HCT116 (cell line): ENCODE data around the gene ENOSF1. TPM values are rescaled to one million over a fixed set of nuclear protein-coding genes. Genes with fewer than 3 reads are reported as not detected.

Experiments
- ATAC-seq: fragments of 200-7000 bp; cut with Tn5 transposase; 2 replicates; pipeline ENCODE4 v1.9.1; 2020; ENCODE audit warnings: mild to moderate bottlenecking, moderate library complexity
- BruUV-seq: library from RNA; stranded (reverse); fragments of 400-500 nt; replicated peaks from 2 replicates; lab custom pipeline; 2021; lab: Mats Ljungman, UMichigan
- CTCF ChIA-PET: fragments of 300-600 bp; sonication (Branson Sonifier 250); formaldehyde crosslinking; loops from one replicate; lab custom pipeline; 2021; ENCODE audit warnings: antibody characterized with exemption; lab: Charles Lee
- POLR2A ChIA-PET: fragments of 300-600, 350-600 bp; sonication (Branson Sonifier 250); formaldehyde crosslinking; loops from one replicate; lab custom pipeline; 2021; ENCODE audit warnings: antibody characterized with exemption; lab: Charles Lee
- RAD21 ChIA-PET, 2 experiments: fragments of 300-600 bp; sonication (Branson Sonifier 250); formaldehyde crosslinking; loops; one replicate each; lab custom pipeline; 2023; ENCODE audit warnings: low total read pairs in 2 of 2; ENCODE audit not compliant: uncharacterized antibody in 2 of 2, unreplicated experiment in 2 of 2, low non-redundant PET in 1 of 2; lab: Charles Lee
- DNase-seq: peaks from one replicate; pipeline ENCODE4 v3.0.0-alpha.2; 2010; ENCODE audit warnings: low read depth, low spot score
- H2AFZ ChIP-seq: fragments of 200-600 bp; shearing (Covaris generic), sonication (generic); 2 replicates; pipeline ENCODE4 v1.6.1; 2017; ENCODE audit warnings: low read depth, mixed run types, mixed read lengths, antibody characterized with exemption, low read length; ENCODE audit not compliant: poor library complexity, severe bottlenecking
- H3K27ac ChIP-seq: 2 replicates; pipeline ENCODE4 v1.5.1; 2012; ENCODE audit warnings: low read depth, low read length
- H3K27me3 ChIP-seq: fragments of 200-600 bp; sonication (generic); 2 replicates; pipeline ENCODE4 v1.6.1; 2016; ENCODE audit warnings: mixed run types, low read length, mixed read lengths; ENCODE audit not compliant: insufficient read depth
- H3K36me3 ChIP-seq, 2 experiments: fragments of 200-500 bp in 1 of 2; fragments of 200-600 bp in 1 of 2; sonication (Bioruptor generic) in 1 of 2; sonication (generic) in 1 of 2; 2 replicates each; pipeline versions ENCODE4 v1.5.1 to v1.6.1; 2014 to 2016; ENCODE audit warnings: low read length in 2 of 2, inconsistent platforms in 1 of 2, mixed read lengths in 1 of 2, mixed run types in 1 of 2; ENCODE audit not compliant: insufficient read depth in 2 of 2, control insufficient read depth in 1 of 2
- H3K4me1 ChIP-seq, 2 experiments: fragments of 200-600 bp in 1 of 2; sonication (generic) in 1 of 2; 2 replicates each; pipeline versions ENCODE4 v1.5.1 to v1.6.1; 2012 to 2017; ENCODE audit warnings: low read length in 2 of 2, inconsistent platforms in 1 of 2, mild to moderate bottlenecking in 1 of 2, mixed read lengths in 1 of 2, mixed run types in 1 of 2, moderate library complexity in 1 of 2; ENCODE audit not compliant: insufficient read depth in 2 of 2, control insufficient read depth in 1 of 2
- H3K4me2 ChIP-seq: fragments of 200-600 bp; sonication (generic); 2 replicates; pipeline ENCODE4 v1.6.1; 2017; ENCODE audit warnings: mixed run types, low read length, mixed read lengths
- H3K4me3 ChIP-seq, 2 experiments: fragments of 200-600 bp in 1 of 2; sonication (generic) in 1 of 2; replicated peaks in 1 of 2; 2 replicates each; pipeline ENCODE4 v1.5.1; 2011 to 2016; ENCODE audit warnings: low read length in 2 of 2, control low read depth in 1 of 2, low read depth in 1 of 2, mild to moderate bottlenecking in 1 of 2, mixed read lengths in 1 of 2, mixed run types in 1 of 2
- H3K79me2 ChIP-seq: fragments of 200-600 bp; sonication (generic); 2 replicates; pipeline ENCODE4 v1.6.1; 2017; ENCODE audit warnings: mild to moderate bottlenecking, mixed run types, low read length, moderate library complexity, mixed read lengths; ENCODE audit not compliant: insufficient read depth
- H3K9ac ChIP-seq: fragments of 200-600 bp; sonication (generic); 2 replicates; pipeline ENCODE4 v1.6.1; 2016; ENCODE audit warnings: low read length, mixed read lengths
- H3K9me2 ChIP-seq: fragments of 200-600 bp; sonication (generic), shearing (Covaris generic); 2 replicates; pipeline ENCODE4 v1.6.1; 2017; ENCODE audit warnings: mixed run types, mild to moderate bottlenecking, moderate library complexity; ENCODE audit not compliant: insufficient read depth
- H3K9me3 ChIP-seq, 2 experiments: fragments of 200-500 bp in 1 of 2; fragments of 200-600 bp in 1 of 2; sonication (Bioruptor generic) in 1 of 2; sonication (generic) in 1 of 2; 2 replicates each; pipeline ENCODE4 v1.6.1; 2014 to 2017; ENCODE audit warnings: low read length in 2 of 2, mixed read lengths in 2 of 2, inconsistent platforms in 1 of 2, low read depth in 1 of 2, mild to moderate bottlenecking in 1 of 2, mixed run types in 1 of 2, moderate library complexity in 1 of 2; ENCODE audit not compliant: control insufficient read depth in 1 of 2, insufficient read depth in 1 of 2
- H4K20me1 ChIP-seq: fragments of 200-600 bp; sonication (generic), shearing (Covaris generic); 2 replicates; pipeline ENCODE4 v1.6.1; 2017; ENCODE audit warnings: mixed run types, mild to moderate bottlenecking, moderate library complexity; ENCODE audit not compliant: insufficient read depth
- ATF3 ChIP-seq: IDR thresholded peaks from 2 replicates; pipeline ENCODE4 v1.6.1; 2012
- CBX3 ChIP-seq: IDR thresholded peaks from 2 replicates; pipeline ENCODE4 v1.6.1; 2012; ENCODE audit warnings: low read depth
- CEBPB ChIP-seq: IDR thresholded peaks from 2 replicates; pipeline ENCODE4 v1.6.1; 2012; ENCODE audit warnings: low read depth
- CTCF ChIP-seq, 3 experiments: fragments of 200-600 bp in 1 of 3; sonication (generic) in 1 of 3; IDR thresholded peaks in 2 of 3; conservative IDR thresholded peaks in 1 of 3; 2 replicates each; pipeline ENCODE4 v1.5.1; 2012 to 2017; ENCODE audit warnings: low read depth in 2 of 3, low read length in 2 of 3, antibody characterized with exemption in 1 of 3, borderline replicate concordance in 1 of 3, control low read depth in 1 of 3, mild to moderate bottlenecking in 1 of 3, mixed read lengths in 1 of 3, mixed run types in 1 of 3, moderate library complexity in 1 of 3; ENCODE audit not compliant: insufficient read depth in 1 of 3
- ELF1 ChIP-seq: IDR thresholded peaks from 2 replicates; pipeline ENCODE4 v1.6.1; 2012; ENCODE audit warnings: low read depth, borderline replicate concordance
- EZH2 ChIP-seq: fragments of 200-600 bp; sonication (generic); IDR thresholded peaks from 2 replicates; pipeline ENCODE4 v1.6.1; 2017; ENCODE audit warnings: antibody characterized with exemption, mixed run types
- FOSL1 ChIP-seq: IDR thresholded peaks from 2 replicates; pipeline ENCODE4 v1.6.1; 2012; ENCODE audit warnings: low read depth
- JUND ChIP-seq: IDR thresholded peaks from 2 replicates; pipeline ENCODE4 v1.6.1; 2012
- POLR2A ChIP-seq: IDR thresholded peaks from 2 replicates; pipeline ENCODE4 v1.7.0; 2011; ENCODE audit warnings: borderline replicate concordance; ENCODE audit not compliant: insufficient read depth, insufficient read length; ENCODE audit errors: extremely low read depth
- POLR2AphosphoS5 ChIP-seq: IDR thresholded peaks from 2 replicates; pipeline ENCODE4 v1.6.1; 2011; ENCODE audit warnings: mild to moderate bottlenecking, low read depth, low read length, moderate library complexity
- RAD21 ChIP-seq: IDR thresholded peaks from 2 replicates; pipeline ENCODE4 v1.6.1; 2012; ENCODE audit warnings: low read depth, mild to moderate bottlenecking
- SIN3A ChIP-seq: IDR thresholded peaks from 2 replicates; pipeline ENCODE4 v1.6.1; 2012; ENCODE audit warnings: low read depth
- SP1 ChIP-seq: IDR thresholded peaks from 2 replicates; pipeline ENCODE4 v1.6.1; 2012; ENCODE audit warnings: low read depth
- SRF ChIP-seq: IDR thresholded peaks from 2 replicates; pipeline ENCODE4 v1.6.1; 2012; ENCODE audit warnings: low read depth
- TCF7L2 ChIP-seq: IDR thresholded peaks from 2 replicates; pipeline ENCODE4 v1.7.0; 2011; ENCODE audit warnings: borderline replicate concordance, inconsistent platforms; ENCODE audit not compliant: insufficient read depth, insufficient read length; ENCODE audit errors: extremely low read depth
- YY1 ChIP-seq: IDR thresholded peaks from 2 replicates; pipeline ENCODE4 v1.6.1; 2011; ENCODE audit warnings: low read length, low read depth, moderate library complexity, mild to moderate bottlenecking; ENCODE audit not compliant: insufficient replicate concordance; ENCODE audit errors: extremely low read depth
- ZBTB33 ChIP-seq: IDR thresholded peaks from 2 replicates; pipeline ENCODE4 v1.6.1; 2011; ENCODE audit warnings: mild to moderate bottlenecking, low read length, moderate library complexity; ENCODE audit not compliant: insufficient replicate concordance; ENCODE audit errors: extremely low read depth
- ZFX ChIP-seq: fragments of 450-650 bp; IDR thresholded peaks from 2 replicates; pipeline ENCODE4 v1.6.1; 2017
- ZNF274 ChIP-seq: fragments of 200-500 bp; sonication (Bioruptor generic); IDR thresholded peaks from 2 replicates; pipeline ENCODE4 v1.6.1; 2014; ENCODE audit warnings: mild to moderate bottlenecking, low read depth, low read length, inconsistent platforms
- intact Hi-C: fragments of 100-400 bp; cut with micrococcal nuclease; formaldehyde crosslinking; loops from 2 replicates; pipeline ENCODE4 v1.10.0; 2022
- total RNA-seq: library from RNA; stranded (reverse); gene quantifications from one replicate; pipeline ENCODE4 v1.2.1, GENCODE V29; 2021; ENCODE audit not compliant: unreplicated experiment
- TF ChIP-seq, protein P1 (sequence below): IDR thresholded peaks from 2 replicates; pipeline ENCODE4 v1.6.1; 2012; ENCODE audit warnings: low read depth

ENOSF1 gene
- total RNA-seq, 1 experiment from 2014 or later, result 90.0 TPM

DNA sequence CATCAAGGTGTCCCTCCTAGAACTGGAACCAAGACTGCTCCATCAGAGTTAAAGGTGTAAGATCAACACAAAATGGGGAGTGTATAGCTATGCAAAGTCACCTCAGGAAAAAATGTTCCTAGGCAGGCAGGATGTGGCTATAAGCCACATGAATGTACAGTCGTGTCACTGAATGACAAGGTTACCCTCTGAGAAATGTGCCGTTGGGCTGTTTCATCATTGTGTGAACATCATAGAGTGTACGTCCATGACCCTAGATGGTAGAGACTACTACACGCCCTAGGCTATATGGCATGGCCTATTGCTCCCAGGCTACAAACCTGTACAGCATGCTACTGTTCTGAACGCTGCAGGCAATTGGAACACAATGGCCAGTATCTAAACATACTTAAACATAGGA, 30.4 kb downstream of the ENOSF1 start:
- H3K4me3 ChIP-seq, result no peak overlapping the region
- no peaks in the 10 kb centered on the region for H3K9me2 ChIP-seq
- H2AFZ ChIP-seq, result no peak overlapping the region
- no peak for ATAC-seq
- BruUV-seq, result no TSS peak
- no peaks in the 10 kb centered on the region for H3K9me3 ChIP-seq
- ChIA-PET POLR2A (no interaction called here), CTCF (no interaction called here), RAD21 (no interaction called here)
- no peak overlapping the region for H3K4me2 ChIP-seq
- H3K27me3 ChIP-seq, result no peaks in the 10 kb centered on the region
- H3K4me1 ChIP-seq, result no peaks in the 10 kb centered on the region
- H3K9ac ChIP-seq, result no peak overlapping the region
- DNase-seq, result no peak
- no peaks in the 10 kb centered on the region for H3K79me2 ChIP-seq
- H4K20me1 ChIP-seq, result no peaks in the 10 kb centered on the region
- intact Hi-C loops, result no loop called here
- TF ChIP-seq EZH2 (no peak), ZFX (no peak), ATF3 (no peak), CBX3 (no peak), ZNF274 (no peak), POLR2A (no peak), CTCF (IDR thresholded peaks at IDR 0.05 in 2 of 3, conservative IDR thresholded peaks at IDR 0.05 in 1 of 3; ENCODE audit: borderline replicate concordance in 1 of 3, insufficient read depth in 1 of 3, low read depth in 2 of 3, low read length in 2 of 3) (no peak), ELF1 (no peak), SRF (no peak), SIN3A (no peak), RAD21 (no peak), CEBPB (no peak), YY1 (no peak), JUND (no peak), POLR2AphosphoS5 (no peak), SP1 (no peak), TCF7L2 (no peak), FOSL1 (no peak), ZBTB33 (no peak)
- TF ChIP-seq, protein P1, sequence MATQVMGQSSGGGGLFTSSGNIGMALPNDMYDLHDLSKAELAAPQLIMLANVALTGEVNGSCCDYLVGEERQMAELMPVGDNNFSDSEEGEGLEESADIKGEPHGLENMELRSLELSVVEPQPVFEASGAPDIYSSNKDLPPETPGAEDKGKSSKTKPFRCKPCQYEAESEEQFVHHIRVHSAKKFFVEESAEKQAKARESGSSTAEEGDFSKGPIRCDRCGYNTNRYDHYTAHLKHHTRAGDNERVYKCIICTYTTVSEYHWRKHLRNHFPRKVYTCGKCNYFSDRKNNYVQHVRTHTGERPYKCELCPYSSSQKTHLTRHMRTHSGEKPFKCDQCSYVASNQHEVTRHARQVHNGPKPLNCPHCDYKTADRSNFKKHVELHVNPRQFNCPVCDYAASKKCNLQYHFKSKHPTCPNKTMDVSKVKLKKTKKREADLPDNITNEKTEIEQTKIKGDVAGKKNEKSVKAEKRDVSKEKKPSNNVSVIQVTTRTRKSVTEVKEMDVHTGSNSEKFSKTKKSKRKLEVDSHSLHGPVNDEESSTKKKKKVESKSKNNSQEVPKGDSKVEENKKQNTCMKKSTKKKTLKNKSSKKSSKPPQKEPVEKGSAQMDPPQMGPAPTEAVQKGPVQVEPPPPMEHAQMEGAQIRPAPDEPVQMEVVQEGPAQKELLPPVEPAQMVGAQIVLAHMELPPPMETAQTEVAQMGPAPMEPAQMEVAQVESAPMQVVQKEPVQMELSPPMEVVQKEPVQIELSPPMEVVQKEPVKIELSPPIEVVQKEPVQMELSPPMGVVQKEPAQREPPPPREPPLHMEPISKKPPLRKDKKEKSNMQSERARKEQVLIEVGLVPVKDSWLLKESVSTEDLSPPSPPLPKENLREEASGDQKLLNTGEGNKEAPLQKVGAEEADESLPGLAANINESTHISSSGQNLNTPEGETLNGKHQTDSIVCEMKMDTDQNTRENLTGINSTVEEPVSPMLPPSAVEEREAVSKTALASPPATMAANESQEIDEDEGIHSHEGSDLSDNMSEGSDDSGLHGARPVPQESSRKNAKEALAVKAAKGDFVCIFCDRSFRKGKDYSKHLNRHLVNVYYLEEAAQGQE, result no peak
- H3K36me3 ChIP-seq, result peaks cover 10 to 20% of the 10 kb centered on the region in 2 experiments
- H3K27ac ChIP-seq, result no peak overlapping the region
